Measurements from ENCODE around the gene DTX3.

- TF ChIP-seq, protein P1, sequence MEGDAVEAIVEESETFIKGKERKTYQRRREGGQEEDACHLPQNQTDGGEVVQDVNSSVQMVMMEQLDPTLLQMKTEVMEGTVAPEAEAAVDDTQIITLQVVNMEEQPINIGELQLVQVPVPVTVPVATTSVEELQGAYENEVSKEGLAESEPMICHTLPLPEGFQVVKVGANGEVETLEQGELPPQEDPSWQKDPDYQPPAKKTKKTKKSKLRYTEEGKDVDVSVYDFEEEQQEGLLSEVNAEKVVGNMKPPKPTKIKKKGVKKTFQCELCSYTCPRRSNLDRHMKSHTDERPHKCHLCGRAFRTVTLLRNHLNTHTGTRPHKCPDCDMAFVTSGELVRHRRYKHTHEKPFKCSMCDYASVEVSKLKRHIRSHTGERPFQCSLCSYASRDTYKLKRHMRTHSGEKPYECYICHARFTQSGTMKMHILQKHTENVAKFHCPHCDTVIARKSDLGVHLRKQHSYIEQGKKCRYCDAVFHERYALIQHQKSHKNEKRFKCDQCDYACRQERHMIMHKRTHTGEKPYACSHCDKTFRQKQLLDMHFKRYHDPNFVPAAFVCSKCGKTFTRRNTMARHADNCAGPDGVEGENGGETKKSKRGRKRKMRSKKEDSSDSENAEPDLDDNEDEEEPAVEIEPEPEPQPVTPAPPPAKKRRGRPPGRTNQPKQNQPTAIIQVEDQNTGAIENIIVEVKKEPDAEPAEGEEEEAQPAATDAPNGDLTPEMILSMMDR (IDR thresholded peaks at IDR 0.05; ENCODE audit: low read depth, low read length, poor library complexity, severe bottlenecking) = no peak
- TF ChIP-seq EZH2phosphoT487 (IDR thresholded peaks at IDR 0.05; ENCODE audit: borderline replicate concordance, low read length) = no peak
These were observed 10.4 kb downstream of the DTX3 start for GRCh38 chr12:57614948-57615500.
